Activated CD4-positive, CD25-positive, alpha-beta regulatory T cell treated with anti-CD3 and anti-CD28 coated beads, Interleukin-2, amount 50 U/mL, for 24 hours (primary cell): Measurements from ENCODE around the gene SETMAR.
A peak's percentile ranks its signal among the peaks of the same experiment; 100 is the strongest.
"Not testable (repeated sequence)": the region's sequence is repeated elsewhere in the genome, so short reads cannot be mapped to it uniquely, and the experiment has no call there.

ENCODE experiments used
- ATAC-seq, 2 donors: fragments of 150-1000 bp; cut with Tn5 transposase; one replicate each; pipeline ENCODE4 v1.10.0; 2021; ENCODE audit warnings: mild to moderate bottlenecking in 1 of 2, moderate library complexity in 1 of 2

Gene SETMAR

DNA sequence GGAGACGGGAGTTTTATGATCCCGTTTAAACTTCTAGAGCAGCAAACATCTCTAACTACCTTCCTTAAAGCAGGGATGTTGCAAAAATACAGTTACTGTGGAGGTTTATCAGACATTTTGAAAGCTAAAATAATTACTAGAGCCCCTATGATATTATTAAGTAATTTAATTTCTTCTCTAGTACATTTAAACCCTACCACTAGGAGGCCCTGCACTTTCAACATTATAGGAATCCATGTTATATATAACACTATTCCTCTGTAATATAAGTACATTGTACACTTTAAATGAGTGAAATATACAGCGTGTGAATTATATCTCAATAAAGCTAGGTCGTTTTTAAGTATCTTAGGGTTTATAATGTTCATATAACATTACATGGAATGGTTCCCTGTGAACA, 11.5 kb downstream of the SETMAR start:
- ATAC-seq: no peak

DNA sequence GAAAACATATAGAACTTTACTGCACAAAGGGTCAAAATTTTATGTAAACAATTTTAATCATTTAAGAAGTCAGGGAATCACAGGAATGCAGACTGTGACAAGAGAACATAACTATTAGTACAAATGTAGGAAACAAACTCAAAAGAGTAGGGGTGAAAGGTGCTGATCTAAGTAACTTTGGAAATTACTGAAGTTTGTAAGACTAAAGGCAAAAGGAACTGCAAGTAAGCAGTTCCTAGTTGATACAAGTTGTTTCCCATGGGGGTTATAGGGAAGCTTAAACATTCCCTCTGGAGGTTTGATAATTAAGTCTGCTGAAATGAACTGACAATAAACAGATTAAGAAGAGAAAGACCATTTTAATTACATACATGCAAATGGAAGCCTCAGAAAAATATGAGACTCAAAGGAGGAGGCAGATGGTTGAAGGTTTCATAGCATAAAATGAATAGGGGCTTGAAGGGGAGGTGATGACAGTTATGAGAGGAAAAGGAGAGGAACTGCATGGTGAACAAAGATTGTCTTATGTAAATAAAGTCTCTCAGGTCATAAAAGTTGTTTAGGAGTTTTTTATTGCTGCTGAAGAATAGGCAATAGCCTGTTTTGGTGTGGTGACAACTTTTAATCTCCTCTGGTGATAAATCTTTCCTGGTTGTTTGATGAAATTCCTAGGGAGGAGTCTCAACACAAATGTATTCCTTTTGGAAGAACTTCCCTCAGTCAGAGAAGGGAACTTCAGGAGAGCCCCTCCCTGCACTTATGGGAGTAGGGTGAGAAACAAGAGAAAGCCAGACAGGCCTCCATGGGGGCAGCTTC, 17.1 kb downstream of the SETMAR start:
- ATAC-seq: no peak

GRCh38 chr3:4321732-4322131, 18.6 kb downstream of the SETMAR start:
- ATAC-seq: no peak

GRCh38 chr3:4322635-4323034, 19.5 kb downstream of the SETMAR start:
- no peak for ATAC-seq

- no peak for ATAC-seq
These were observed 20.3 kb downstream of the SETMAR start for GRCh38 chr3:4323246-4324027.

- no peak for ATAC-seq
These were observed 23.7 kb downstream of the SETMAR start for GRCh38 chr3:4326868-4327267.

GRCh38 chr3:4329806-4330205, 26.6 kb downstream of the SETMAR start:
- not testable (repeated sequence) for ATAC-seq

DNA sequence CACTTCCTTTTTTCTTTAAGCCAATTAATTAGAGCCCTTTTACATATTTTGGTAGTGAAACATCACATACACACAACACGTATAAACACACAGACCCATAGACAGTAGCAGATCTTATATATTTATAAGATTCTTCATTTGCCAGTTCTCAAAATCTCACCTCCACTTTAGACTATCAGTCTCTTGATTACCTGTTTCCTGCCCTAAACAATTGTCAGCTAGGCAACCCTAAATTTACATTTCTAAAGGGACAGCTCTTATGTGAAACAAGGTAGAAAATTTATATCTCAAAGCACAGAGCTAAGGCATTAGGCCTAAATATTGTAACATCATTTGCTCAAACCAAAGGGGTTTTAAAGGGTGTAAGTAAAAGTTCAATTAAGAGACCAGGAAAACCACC, 28.9 kb downstream of the SETMAR start:
- no peak for ATAC-seq

- no peak for ATAC-seq
These were observed 29.4 kb downstream of the SETMAR start for GRCh38 chr3:4332574-4332973.

- ATAC-seq: no peak
These were observed 29.8 kb downstream of the SETMAR start for GRCh38 chr3:4332991-4333390.

DNA sequence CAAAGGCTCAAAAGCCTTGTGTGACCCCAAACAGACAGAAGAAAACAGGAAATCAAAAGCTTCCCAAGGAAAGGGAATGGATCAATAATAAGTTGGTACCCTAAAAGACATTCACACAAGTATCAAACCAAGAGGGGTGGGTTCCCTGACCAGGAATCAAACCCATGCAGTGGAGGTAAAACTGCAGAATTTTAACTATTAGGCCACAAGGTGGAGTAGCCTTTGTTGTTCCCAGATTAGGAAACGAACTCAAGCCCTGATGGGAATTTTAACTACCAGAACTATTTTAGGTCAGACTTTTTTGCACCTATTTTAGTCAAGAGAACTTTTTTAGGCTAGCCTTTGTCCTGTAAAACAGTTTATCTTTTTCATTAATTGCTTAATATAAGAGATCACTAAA, 31.4 kb downstream of the SETMAR start:
- ATAC-seq: no peak

GRCh38 chr3:4335840-4336562, 32.8 kb downstream of the SETMAR start:
- no peak for ATAC-seq

- ATAC-seq: no peak
These were observed 33.8 kb downstream of the SETMAR start for GRCh38 chr3:4336850-4337546.

DNA sequence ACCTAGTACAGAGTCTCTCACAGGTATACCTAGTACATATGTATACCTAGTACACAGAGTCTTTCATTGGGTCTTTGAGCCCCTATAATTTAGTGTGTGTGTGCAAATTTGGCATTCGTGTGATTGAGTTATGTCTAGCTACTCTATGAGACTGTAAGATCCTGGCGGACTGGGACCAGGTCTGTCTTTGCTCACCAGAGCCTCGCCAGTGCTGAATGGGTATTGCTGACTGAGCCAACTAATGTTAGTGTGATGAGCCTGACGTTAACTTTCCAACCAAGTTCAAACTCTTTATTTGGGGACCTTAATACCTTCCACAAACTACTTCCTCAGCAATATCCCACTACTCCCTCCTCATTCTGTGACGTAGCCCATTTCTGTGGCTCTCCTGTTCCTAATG, 35.6 kb downstream of the SETMAR start:
- no peak for ATAC-seq

GRCh38 chr3:4340077-4340410, 36.9 kb downstream of the SETMAR start:
- ATAC-seq: no peak

- ATAC-seq: no peak
These were observed 37.5 kb downstream of the SETMAR start for GRCh38 chr3:4340411-4341335.

GRCh38 chr3:4341336-4341675, 38.1 kb downstream of the SETMAR start:
- no peak for ATAC-seq

GRCh38 chr3:4343258-4343657, 40.1 kb downstream of the SETMAR start:
- no peak for ATAC-seq

DNA sequence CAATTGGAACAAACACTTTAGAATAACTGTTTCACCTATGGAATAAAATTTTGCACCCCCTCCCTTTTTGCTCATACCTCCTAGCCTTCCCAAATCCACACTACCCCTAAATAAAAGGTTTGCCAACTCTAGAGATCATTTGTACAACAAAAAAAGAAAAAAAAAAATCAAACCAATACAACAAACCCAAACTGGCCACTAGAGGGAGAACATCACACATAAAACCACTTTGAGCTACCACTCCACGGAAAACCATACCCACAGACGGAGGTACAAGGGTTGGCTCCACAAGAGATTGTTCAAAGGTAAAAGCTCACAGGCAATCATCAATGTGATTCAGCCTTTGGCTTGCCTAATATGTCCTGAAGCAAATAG, 47.6 kb downstream of the SETMAR start:
- ATAC-seq: peak; percentile 58 to 72

DNA sequence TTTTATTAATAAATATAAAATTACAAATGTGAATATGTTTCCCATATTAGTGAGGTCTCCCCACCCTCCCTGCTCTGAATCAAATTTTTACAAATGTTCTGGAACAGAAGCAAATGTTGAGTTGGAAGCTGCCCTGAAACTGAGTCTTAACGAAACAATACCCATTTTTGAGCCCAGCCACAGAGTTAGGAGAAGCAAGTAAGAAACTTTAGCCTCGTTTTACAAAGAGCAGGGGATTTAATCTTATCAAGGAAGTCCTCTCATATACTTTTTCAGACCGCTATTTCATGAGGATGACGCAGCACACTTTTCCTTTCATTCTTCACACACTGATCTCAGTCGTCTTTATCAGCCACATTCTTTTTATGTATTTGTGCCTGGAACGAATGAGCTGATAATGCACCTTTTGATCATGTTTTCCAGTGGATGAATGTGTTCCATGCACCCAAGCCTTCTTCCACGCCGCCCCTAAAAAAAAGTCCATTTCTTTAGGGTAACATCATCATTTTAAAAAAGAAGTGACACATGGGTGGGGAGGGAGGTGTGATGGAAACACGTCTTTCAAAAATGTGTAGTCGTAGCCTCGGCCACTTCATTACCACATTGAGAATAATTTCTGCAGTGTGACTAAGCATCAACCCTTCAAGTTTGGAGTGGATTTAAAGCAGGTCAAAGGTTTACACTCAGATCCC, 48.1 kb downstream of the SETMAR start:
- peak; percentile 89 to 90 for ATAC-seq

DNA sequence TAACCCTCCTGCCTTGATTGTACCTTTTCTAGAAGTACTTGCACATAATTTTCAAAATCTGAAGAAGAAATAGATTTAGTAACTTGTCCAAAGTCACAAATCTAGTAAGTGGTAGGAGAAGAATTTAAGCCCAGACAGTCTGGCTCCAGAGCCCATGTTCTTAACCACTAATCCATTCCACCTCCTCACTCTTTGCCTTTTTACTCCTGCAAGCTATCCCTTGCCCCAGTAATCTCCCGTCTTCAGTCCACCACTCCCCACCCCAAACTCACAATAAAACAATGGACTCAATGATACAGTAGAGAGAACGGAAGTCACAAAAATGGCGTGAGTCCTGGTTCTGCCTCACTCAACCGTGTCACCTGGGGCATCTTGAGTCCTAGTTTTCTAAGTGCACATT, 48.7 kb downstream of the SETMAR start:
- no peak for ATAC-seq
